H9 (cell line): ENCODE results near the gene TMEM151B. TPM values are rescaled to one million over a fixed set of nuclear protein-coding genes. Genes with fewer than 3 reads are reported as not detected.

Source experiments
- DNase-seq: peaks from one replicate; pipeline ENCODE4 v3.0.0-alpha.2; 2017
- H2AFZ ChIP-seq: one replicate; pipeline ENCODE4 v1.6.1; 2013; ENCODE audit warnings: mild to moderate bottlenecking, low read length, control low read depth, moderate library complexity
- H2AK5ac ChIP-seq: 2 replicates; pipeline ENCODE4 v1.6.1; 2013; ENCODE audit warnings: low read length, control low read depth, mixed read lengths; ENCODE audit not compliant: insufficient read length
- H2BK120ac ChIP-seq: one replicate; pipeline ENCODE4 v1.6.1; 2013; ENCODE audit warnings: low read depth, mild to moderate bottlenecking, low read length, control low read depth, inconsistent platforms; ENCODE audit not compliant: poor library complexity, severe bottlenecking
- H2BK12ac ChIP-seq: 2 replicates; pipeline ENCODE4 v1.6.1; 2013; ENCODE audit warnings: low read length, control low read depth, mixed read lengths, low read depth; ENCODE audit not compliant: insufficient read length
- H2BK15ac ChIP-seq: 2 replicates; pipeline ENCODE4 v1.6.1; 2013; ENCODE audit warnings: low read depth, low read length, control low read depth
- H2BK20ac ChIP-seq: one replicate; pipeline ENCODE4 v1.6.1; 2013; ENCODE audit warnings: low read depth, mild to moderate bottlenecking, low read length, control low read depth, inconsistent platforms; ENCODE audit not compliant: poor library complexity, severe bottlenecking
- H2BK5ac ChIP-seq: 2 replicates; pipeline ENCODE4 v1.6.1; 2013; ENCODE audit warnings: low read length, control low read depth, mixed read lengths; ENCODE audit not compliant: insufficient read length
- H3K14ac ChIP-seq: 2 replicates; pipeline ENCODE4 v1.6.1; 2013; ENCODE audit warnings: low read length, control low read depth; ENCODE audit not compliant: insufficient read depth
- H3K18ac ChIP-seq: 2 replicates; pipeline ENCODE4 v1.6.1; 2013; ENCODE audit warnings: low read depth, mild to moderate bottlenecking, mixed read lengths, low read length, control low read depth; ENCODE audit not compliant: insufficient read length
- H3K23ac ChIP-seq: 2 replicates; pipeline ENCODE4 v1.6.1; 2013; ENCODE audit warnings: low read length, control low read depth, mixed read lengths, low read depth; ENCODE audit not compliant: insufficient read length
- H3K23me2 ChIP-seq: 2 replicates; pipeline ENCODE4 v1.6.1; 2013; ENCODE audit warnings: low read depth, mild to moderate bottlenecking, mixed read lengths, low read length, control low read depth; ENCODE audit not compliant: insufficient read length, poor library complexity, severe bottlenecking
- H3K27ac ChIP-seq: 2 replicates; pipeline ENCODE4 v1.5.1; 2013; ENCODE audit warnings: low read length, control low read depth, mixed read lengths, low read depth; ENCODE audit not compliant: insufficient read length
- H3K27me3 ChIP-seq: 2 replicates; pipeline ENCODE4 v1.6.1; 2013; ENCODE audit warnings: low read length, control low read depth, inconsistent platforms; ENCODE audit not compliant: insufficient read depth
- H3K4ac ChIP-seq: 2 replicates; pipeline ENCODE4 v1.6.1; 2013; ENCODE audit warnings: low read depth, mild to moderate bottlenecking, control low read depth, inconsistent platforms, low read length, moderate library complexity
- H3K4me1 ChIP-seq: 2 replicates; pipeline ENCODE4 v1.6.1; 2013; ENCODE audit warnings: low read length, control low read depth, inconsistent platforms; ENCODE audit not compliant: insufficient read depth
- H3K4me2 ChIP-seq: 2 replicates; pipeline ENCODE4 v1.6.1; 2013; ENCODE audit warnings: low read length, control low read depth, mixed read lengths; ENCODE audit not compliant: insufficient read length, insufficient read depth
- H3K56ac ChIP-seq: 2 replicates; pipeline ENCODE4 v1.6.1; 2013; ENCODE audit warnings: low read depth, mild to moderate bottlenecking, mixed read lengths, low read length, control low read depth; ENCODE audit not compliant: insufficient read length
- H3K79me1 ChIP-seq: 2 replicates; pipeline ENCODE4 v1.6.1; 2013; ENCODE audit warnings: low read depth, mild to moderate bottlenecking, moderate library complexity, low read length, control low read depth, inconsistent platforms; ENCODE audit not compliant: insufficient read depth, poor library complexity, severe bottlenecking
- H3K79me2 ChIP-seq: 2 replicates; pipeline ENCODE4 v1.6.1; 2013; ENCODE audit warnings: low read length, control low read depth, inconsistent platforms; ENCODE audit not compliant: insufficient read depth
- H3K9ac ChIP-seq: 2 replicates; pipeline ENCODE4 v1.6.1; 2013; ENCODE audit warnings: low read length, control low read depth, mixed read lengths; ENCODE audit not compliant: insufficient read length; ENCODE audit errors: extremely low read depth
- H3K9me3 ChIP-seq: one replicate; pipeline ENCODE4 v1.6.1; 2013; ENCODE audit warnings: low read depth, low read length, inconsistent platforms; ENCODE audit not compliant: control insufficient read depth
- H3T11ph ChIP-seq: one replicate; pipeline ENCODE4 v1.6.1; 2013; ENCODE audit warnings: mild to moderate bottlenecking, low read length, control low read depth, inconsistent platforms
- H4K20me1 ChIP-seq: one replicate; pipeline ENCODE4 v1.6.1; 2013; ENCODE audit not compliant: control insufficient read depth, insufficient read length, insufficient read depth
- H4K5ac ChIP-seq: 2 replicates; pipeline ENCODE4 v1.6.1; 2013; ENCODE audit warnings: low read depth, mild to moderate bottlenecking, mixed read lengths, low read length, control low read depth; ENCODE audit not compliant: insufficient read length
- H4K8ac ChIP-seq: replicated peaks from 2 replicates; pipeline ENCODE4 v1.6.1; 2013; ENCODE audit warnings: low read length, control low read depth, mixed read lengths, low read depth; ENCODE audit not compliant: insufficient read length
- H4K91ac ChIP-seq: 2 replicates; pipeline ENCODE4 v1.6.1; 2013; ENCODE audit warnings: low read depth, mild to moderate bottlenecking, moderate library complexity, mixed read lengths, low read length, control low read depth; ENCODE audit not compliant: insufficient read length
- H3K27ac Mint-ChIP-seq, 3 experiments: 2 replicates in 2 of 3; 3 replicates in 1 of 3; pipeline ENCODE4 v1.8.0; 2020 to 2021; ENCODE audit warnings: mixed read lengths in 3 of 3, mild to moderate bottlenecking in 1 of 3, moderate library complexity in 1 of 3
- H3K27me3 Mint-ChIP-seq: 2 replicates; pipeline ENCODE4 v1.8.0; 2021; ENCODE audit warnings: low read depth, mild to moderate bottlenecking, moderate library complexity, mixed read lengths
- H3K36me3 Mint-ChIP-seq, 3 experiments: 2 replicates in 2 of 3; 3 replicates in 1 of 3; pipeline ENCODE4 v1.8.0; 2020 to 2021; ENCODE audit warnings: low read depth in 3 of 3, mixed read lengths in 3 of 3; ENCODE audit not compliant: insufficient read depth in 1 of 3
- H3K4me1 Mint-ChIP-seq, 2 experiments: 2 replicates each; pipeline ENCODE4 v1.8.0; 2020; ENCODE audit warnings: mixed read lengths in 2 of 2
- H3K4me3 Mint-ChIP-seq, 2 experiments: 2 replicates in 1 of 2; 3 replicates in 1 of 2; pipeline ENCODE4 v1.8.0; 2020 to 2021; ENCODE audit warnings: mild to moderate bottlenecking in 2 of 2, mixed read lengths in 2 of 2, moderate library complexity in 1 of 2
- H3K9me3 Mint-ChIP-seq, 2 experiments: 2 replicates in 1 of 2; 3 replicates in 1 of 2; pipeline ENCODE4 v1.8.0; 2020; ENCODE audit warnings: mild to moderate bottlenecking in 2 of 2, mixed read lengths in 2 of 2, moderate library complexity in 1 of 2
- WGBS: extraction: QIAGEN DNeasy Blood & Tissue Kit; methylation state at CpG from one replicate; pipeline ENCODE4 v1.1.7; 2013; ENCODE audit warnings: missing lambda C conversion rate, low lambda C conversion rate, mixed read lengths; ENCODE audit not compliant: insufficient read length; ENCODE audit errors: extremely low coverage; 5-methylcytosine and 5-hydroxymethylcytosine counted together
- total RNA-seq: library from RNA; stranded (reverse); gene quantifications from 2 replicates; pipeline ENCODE4 v1.2.1, GENCODE V29; 2021
- TF ChIP-seq, protein P1 (sequence below): fragments of 200-600 bp; sonication (generic); conservative IDR thresholded peaks from 3 replicates; pipeline ENCODE4 v1.8.0; 2021; ENCODE audit warnings: antibody characterized with exemption, mild to moderate bottlenecking

Gene TMEM151B
- total RNA-seq, 1 experiment from 2014 or later: 2.4 TPM

DNA sequence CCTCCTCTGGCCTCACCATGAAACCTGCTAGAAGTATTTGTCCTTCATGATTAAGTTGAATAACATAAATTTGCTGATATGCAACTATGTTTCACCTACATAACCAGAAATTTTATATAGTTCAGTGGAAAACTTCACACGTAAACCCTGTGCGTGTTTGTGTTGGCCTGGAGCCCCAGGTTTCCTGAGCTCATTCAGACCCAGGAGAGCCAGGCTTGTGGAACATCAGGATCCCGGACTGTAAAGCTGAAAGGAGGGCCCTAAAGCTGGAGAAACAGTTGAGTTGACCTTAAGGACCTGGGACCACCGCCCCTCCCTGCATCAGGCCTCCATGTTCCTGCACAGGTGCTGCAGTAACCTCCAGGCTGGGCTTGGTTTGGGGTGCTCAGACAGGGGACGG is 69.1 kb downstream of the TMEM151B start:
- peaks cover 4% of the 10 kb centered on the region for H3K27me3 Mint-ChIP-seq
- Histone ChIP-seq H3K23ac (no peak overlapping the region), H3K9me3 (no peaks in the 10 kb centered on the region), H4K5ac (no peak overlapping the region), H3K14ac (no peak overlapping the region), H2AK5ac (no peak overlapping the region), H3K23me2 (no peaks in the 10 kb centered on the region), H4K20me1 (no peaks in the 10 kb centered on the region), H2BK120ac (no peak overlapping the region), H2BK12ac (no peak overlapping the region), H3K4ac (no peak overlapping the region), H3K9ac (no peak overlapping the region), H3K79me2 (no peaks in the 10 kb centered on the region), H4K91ac (no peak overlapping the region), H2BK20ac (no peak overlapping the region), H3K4me1 (peaks cover 2% of the 10 kb centered on the region; the same call in 1 of the 2 replicates), H2BK5ac (no peak overlapping the region), H3T11ph (no peak overlapping the region), H3K56ac (no peak overlapping the region), H3K79me1 (no peaks in the 10 kb centered on the region), H3K18ac (no peak overlapping the region), H3K4me2 (no peak overlapping the region), H3K27ac (no peak overlapping the region), H2BK15ac (no peak overlapping the region), H2AFZ (no peak overlapping the region), H4K8ac (no peak overlapping the region), H3K27me3 (no peaks in the 10 kb centered on the region)
- H3K9me3 Mint-ChIP-seq: no peaks in the 10 kb centered on the region; a peak in 1 of 5 replicates
- no peak for DNase-seq
- no peak overlapping the region for H3K27ac Mint-ChIP-seq
- H3K36me3 Mint-ChIP-seq: no peaks in the 10 kb centered on the region
- peaks cover 33 to 35% of the 10 kb centered on the region in 2 experiments for H3K4me1 Mint-ChIP-seq
- H3K4me3 Mint-ChIP-seq: no peak overlapping the region
- WGBS: no CpG with 5 or more reads among the region's 5 CpGs
- TF ChIP-seq, protein P1, sequence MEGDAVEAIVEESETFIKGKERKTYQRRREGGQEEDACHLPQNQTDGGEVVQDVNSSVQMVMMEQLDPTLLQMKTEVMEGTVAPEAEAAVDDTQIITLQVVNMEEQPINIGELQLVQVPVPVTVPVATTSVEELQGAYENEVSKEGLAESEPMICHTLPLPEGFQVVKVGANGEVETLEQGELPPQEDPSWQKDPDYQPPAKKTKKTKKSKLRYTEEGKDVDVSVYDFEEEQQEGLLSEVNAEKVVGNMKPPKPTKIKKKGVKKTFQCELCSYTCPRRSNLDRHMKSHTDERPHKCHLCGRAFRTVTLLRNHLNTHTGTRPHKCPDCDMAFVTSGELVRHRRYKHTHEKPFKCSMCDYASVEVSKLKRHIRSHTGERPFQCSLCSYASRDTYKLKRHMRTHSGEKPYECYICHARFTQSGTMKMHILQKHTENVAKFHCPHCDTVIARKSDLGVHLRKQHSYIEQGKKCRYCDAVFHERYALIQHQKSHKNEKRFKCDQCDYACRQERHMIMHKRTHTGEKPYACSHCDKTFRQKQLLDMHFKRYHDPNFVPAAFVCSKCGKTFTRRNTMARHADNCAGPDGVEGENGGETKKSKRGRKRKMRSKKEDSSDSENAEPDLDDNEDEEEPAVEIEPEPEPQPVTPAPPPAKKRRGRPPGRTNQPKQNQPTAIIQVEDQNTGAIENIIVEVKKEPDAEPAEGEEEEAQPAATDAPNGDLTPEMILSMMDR: no peak
